NCI-H2196 treated with DMSO at 0.1 percent for 48 hours (cell line): ENCODE measurements around the gene LIN28A.
"Not testable (repeated sequence)": the region's sequence is repeated elsewhere in the genome, so short reads cannot be mapped to it uniquely, and the experiment has no call there.

Source experiments
- DNase-seq: peaks from one replicate; lab custom pipeline; 2025; ENCODE audit not compliant: unreplicated experiment; lab: John Stamatoyannopoulos, UW

LIN28A gene, protein sequence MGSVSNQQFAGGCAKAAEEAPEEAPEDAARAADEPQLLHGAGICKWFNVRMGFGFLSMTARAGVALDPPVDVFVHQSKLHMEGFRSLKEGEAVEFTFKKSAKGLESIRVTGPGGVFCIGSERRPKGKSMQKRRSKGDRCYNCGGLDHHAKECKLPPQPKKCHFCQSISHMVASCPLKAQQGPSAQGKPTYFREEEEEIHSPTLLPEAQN

DNA sequence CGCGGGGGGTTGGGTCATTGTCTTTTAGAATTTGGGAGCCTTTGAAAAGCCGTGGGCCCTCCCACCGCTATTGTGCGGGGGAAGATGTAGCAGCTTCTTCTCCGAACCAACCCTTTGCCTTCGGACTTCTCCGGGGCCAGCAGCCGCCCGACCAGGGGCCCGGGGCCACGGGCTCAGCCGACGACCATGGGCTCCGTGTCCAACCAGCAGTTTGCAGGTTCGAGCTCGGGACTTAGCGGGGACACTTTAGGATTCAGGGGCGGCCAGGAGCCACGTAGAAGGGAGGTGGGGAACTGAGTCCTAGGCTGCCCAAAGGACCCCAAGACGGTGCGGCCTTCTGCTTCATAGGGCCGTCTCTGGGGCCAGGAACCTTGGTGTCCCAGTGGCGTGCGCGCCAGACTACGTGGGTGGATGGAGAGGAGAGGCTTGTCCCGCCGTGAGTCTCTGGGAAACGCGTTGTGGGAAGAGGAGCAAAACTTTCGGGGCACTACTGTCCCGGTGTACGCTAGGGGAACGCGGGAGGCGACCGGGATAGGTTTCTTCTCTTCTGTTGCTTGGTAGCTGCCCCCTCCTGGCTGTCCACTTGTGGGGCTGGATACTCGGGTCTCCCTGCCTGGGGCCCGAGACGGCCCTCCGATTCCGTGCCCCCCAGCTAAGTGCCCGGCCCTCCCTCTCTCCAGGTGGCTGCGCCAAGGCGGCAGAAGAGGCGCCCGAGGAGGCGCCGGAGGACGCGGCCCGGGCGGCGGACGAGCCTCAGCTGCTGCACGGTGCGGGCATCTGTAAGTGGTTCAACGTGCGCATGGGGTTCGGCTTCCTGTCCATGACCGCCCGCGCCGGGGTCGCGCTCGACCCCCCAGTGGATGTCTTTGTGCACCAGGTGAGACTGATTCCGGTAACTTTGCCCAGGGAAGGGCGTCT is at the start of gene LIN28A:
Gene LIN28A (plus strand): TSS at position 112 of the 918 bp plus-strand sequence. CDS start 75 bp downstream, at position 187.
- no peak for DNase-seq

DNA sequence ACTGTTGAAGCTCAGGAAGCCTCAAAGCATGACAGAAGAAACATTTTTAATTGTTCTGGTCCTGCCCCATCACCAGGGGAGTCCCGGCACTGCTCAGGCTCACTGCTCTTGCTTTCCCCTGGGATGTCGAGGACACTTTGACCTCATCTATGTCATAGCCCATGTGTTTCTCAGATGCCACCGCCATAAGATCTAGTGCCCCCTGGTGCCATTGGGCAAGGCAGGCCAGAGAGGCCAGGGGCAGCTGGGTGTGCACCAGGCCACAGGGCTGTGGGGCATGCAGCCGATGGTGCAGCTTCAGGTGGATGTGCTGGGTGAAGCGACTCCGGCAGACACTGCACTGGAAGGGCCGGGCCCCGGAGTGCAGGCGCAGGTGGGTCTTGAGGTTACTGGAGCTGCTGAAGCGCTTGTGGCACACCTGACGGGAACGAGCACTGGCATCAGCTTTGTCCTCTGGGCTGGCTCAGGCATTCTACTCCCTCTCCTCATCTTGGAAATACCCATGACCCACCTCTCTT is 49.0 kb upstream of the LIN28A start:
- DNase-seq, result no peak

DNA sequence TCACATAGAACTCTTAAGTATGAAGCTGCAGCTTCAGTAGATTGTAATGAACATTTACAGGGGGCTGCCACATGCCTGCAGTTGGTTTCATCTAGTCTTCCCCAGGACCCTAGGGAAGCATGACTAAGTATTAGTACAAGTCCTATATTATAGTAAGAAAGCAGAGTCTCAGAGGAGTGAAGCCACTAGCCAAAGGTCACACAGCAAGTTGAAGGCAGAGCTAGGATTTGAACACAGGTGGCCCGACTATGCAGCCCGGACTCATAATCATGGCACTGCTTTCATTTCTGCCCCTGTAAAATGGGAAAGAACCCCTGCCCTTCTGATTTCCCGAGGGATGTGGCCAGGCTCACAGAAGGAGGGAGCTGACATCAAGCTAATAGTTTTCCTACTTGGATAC is 48.3 kb upstream of the LIN28A start:
- DNase-seq, result no peak

DNA sequence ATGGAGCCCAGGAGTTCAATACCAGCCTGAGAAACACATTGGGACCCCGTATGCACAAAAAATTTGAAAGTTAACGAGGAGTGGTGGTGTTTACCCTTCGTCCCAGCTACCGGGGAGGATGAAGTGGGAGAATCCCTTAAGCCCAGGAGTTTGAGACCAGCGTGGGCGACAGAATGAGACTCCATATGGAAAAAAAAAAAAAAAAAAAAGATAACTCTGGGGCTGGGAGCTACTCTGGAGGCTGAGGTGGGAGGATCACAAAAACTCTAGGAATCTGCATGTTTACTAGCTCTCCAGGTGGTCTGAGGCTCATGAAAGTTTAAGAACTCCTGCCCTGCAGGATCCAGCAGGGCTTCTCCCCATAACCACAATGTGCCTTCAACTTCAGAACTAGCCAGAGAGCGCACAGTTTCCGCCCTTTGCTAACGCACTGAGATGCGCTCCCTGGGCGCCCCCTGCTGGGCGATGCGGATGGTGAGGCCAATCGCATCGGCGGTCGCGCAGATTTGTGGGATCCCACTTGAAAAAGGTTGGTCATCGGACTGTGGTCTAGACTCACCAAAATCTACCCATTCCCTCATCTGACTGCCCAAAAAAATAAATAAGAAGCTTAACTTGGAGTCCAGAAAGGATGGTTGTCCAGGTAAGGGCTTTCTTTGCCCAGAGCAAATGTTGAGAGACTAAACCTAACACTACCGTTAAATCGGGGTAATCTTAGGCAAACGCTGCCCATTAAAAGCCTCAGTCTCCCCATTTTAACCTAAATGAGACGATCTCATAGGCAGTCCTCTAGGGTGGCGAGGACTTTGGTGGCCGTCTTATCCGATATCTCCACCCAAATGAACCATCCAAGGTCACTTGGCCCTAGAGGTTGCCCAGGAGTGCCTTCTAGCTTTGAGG is 46.8 kb upstream of the LIN28A start:
- no peak for DNase-seq

DNA sequence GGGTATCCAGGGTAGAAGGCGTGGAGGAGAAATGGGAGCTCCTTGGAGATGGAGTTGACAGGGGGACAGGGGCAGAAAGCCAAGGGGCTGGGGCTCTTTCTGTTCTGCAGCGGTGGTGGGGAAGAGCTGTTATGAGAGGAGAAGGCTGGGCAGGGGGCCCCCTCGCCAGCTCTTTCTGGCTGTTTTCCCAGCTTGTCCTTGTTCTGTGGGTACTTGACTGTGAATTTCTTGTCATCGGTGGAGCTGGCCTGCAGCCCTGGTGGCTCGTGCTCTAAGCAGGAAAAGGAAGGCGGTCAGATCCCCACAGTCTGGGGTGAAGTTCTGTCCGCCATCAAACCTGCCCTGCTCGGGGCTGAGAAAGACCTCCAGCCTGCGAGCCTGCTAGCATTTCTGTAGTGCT is 45.7 kb upstream of the LIN28A start:
- no peak for DNase-seq

DNA sequence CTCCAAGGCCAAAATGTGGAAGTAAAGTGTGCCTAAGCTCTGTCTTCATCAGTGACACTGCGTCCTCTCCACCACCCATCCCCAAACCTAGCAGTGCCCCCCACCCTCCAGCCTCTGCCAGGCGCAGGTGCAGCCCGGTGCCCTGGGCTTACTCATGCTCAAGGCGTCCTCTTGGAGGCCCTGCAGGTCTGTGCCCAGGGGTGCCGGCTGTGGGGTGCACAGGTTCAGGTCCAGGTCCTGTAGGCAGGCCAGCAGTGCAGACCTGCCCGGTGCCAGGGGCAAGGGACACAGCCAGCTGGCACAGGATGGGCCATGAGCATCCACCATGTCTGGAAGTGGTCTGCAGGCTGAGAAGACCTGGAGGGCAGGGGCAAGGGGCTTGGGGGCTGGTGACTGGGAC is 43.2 kb upstream of the LIN28A start:
- DNase-seq, result no peak

DNA sequence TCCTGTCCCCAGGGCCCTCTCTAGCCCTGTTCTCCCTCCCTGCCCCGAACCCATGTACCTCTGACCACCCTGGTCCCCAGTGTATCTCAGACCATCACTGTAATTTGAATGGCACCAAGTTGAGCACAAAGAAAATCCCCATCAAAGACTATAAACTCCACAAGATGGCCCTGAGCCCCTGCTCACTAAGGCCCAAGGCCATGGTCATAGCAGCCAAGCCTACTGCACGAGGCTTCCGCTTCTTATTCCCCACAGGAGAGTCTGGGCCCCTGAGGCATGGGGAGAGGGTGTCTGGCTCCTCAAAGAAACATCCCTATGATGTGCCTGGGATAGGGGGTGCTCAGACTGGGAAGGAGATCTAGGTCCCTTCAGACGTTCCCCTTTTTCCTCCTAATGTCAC is 42.6 kb upstream of the LIN28A start:
- DNase-seq, result no peak

DNA sequence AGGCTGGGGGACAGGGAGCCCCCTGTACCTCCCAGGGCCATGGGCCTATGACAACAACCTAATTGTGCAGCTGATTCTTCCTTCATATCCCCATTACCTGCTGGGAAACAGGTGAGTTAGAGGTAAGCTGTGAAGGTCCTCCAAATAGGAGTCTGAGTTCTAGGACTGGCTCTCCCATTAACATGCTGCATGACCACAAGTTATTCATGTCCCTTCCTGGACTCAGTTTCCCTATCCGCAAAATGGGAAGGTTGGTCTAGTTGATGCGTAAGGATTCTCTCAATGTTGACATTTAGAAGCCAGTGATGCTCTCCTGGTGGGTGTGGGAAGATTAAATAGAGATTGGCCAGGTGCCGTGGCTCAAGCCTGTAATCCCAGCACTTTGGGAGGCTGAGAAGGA is 42.1 kb upstream of the LIN28A start:
- DNase-seq, result no peak

DNA sequence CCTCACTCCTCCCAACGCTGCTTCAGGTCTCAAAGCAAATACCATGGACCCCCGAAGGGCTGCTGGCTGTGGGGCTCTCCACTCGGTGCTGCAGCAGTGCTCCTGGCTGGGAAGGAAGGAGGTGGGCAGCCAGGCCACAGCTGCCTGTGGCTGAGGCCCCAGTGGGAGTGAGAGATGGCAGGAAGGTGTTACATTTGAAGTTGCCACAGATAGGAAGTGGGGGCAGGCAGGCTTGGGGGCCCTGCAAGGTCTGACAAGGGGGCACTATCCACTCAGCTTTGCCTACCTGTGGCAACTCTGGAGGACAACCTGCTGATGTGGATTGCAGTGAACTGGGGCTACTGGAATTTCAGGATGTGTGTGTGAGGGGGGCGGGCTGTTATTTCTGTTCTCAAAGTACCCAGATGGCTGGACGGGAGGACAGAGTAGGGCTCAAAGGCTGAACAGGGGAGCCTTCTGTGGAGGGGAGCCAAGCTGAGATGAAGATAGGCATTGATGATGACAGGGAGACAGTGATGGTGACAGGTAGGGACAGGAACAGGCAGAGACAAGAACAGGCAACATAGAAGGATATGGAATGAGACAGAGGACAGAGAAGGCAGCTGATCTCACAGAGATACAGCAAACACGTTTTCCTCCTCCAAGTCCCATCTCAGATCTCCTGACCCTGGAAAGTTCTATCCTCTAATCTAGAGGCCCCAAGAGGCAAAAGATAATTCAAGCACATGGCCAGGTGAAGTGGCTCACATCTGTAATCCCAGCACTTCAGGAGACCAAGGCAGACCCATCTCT is 39.8 kb upstream of the LIN28A start:
- DNase-seq, result no peak

DNA sequence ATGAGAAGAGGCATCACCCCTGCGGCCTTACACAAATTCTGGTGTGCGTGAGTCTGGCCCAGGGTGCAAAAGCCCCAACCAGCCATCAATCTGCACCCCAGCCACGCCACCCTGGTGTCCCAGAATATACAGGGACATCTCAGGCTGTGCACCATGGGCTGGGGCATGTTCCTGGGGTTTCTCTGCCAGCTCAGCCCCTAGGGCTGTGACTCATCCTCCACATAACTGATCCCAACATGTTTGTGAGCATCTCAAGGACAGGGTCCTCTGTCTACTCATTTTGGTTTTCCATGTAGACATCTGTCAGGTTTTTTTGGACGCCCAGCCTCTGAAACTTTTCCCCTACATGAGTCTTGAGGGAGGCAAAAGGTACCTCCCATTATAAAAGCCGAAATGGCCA is 38.6 kb upstream of the LIN28A start:
- no peak for DNase-seq

DNA sequence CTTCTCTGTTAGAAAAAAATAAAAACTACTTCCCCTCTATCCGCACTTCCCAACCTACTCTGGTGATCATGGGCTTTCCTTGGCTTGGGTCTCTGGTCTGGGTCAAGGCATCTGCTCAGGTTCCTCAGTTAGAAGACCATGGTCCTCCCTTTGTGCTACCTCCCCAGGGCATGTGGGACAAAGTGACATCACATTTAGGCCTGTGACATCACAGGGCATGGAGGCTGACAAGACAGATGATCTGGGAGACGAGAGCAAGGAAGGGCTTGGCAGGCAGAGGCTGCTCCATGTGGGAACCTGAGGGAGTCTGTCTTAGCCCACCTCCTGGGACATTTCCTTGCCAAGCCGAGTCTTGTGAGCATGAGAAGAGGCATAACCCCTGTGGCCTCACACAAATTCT is 38.0 kb upstream of the LIN28A start, which contains the start of gene ZNF683:
Gene ZNF683 (minus strand): TSS at position 140 of the 400 bp plus-strand sequence. CDS start 4,179 bp downstream, outside the sequence.
- DNase-seq, result not testable (repeated sequence)

DNA sequence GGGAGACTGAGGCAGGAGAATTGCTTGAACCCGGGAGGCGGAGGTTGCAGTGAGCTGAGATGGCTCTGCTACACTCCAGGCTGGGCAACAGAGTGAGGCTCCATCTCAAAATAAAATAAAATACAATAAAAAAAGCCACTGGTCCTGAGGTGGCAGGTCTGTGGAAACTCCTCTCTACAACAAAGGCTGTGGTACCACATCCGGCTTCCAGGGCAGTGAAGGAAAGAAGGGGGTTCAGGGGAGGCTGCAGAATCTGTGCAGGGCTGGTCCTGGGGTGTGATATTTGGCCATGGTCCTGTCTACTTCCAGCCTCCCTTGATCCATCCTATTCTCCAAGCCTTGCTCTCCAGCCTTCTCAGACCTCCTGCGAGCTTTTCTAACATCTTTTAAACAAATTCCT is 37.3 kb upstream of the LIN28A start:
- DNase-seq, result no peak

DNA sequence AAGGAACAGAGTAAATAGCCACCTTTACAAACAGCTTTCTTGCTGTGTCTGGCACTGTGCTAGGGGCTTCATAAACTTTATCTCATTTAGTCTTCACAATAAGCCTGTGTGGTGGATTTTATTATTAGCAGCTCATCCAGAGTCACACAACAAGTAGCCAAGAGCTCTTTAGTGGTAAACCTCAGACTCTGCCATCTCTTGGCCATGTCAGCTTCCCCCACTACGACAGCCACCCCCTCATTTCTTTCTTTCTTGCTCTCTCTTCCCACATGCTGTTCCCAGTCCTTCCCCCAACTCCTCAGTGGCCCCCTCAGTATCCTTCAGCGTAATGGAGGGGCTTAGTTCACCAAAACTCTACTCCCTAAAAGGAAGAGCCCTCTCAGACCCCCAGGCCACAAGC is 36.8 kb upstream of the LIN28A start:
- DNase-seq, result no peak

DNA sequence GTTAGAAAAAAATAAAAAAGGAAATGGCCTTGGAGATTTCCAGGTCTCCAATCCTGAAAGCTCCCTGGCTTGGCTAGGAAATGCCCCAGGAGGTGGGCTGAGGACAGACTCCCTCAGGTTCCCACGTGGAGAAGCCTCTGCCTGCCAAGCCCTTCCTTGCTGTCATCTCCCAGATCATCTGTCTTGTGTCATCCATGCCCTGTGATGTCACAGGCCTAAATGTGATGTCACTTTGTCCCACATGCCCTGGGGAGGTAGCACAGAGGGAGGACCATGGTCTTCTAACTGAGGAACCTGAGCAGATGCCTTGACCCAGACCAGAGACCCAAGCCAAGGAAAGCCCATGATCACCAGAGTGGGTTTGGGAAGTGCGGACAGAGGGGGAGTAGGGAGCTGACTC is 36.3 kb upstream of the LIN28A start:
- not testable (repeated sequence) for DNase-seq

DNA sequence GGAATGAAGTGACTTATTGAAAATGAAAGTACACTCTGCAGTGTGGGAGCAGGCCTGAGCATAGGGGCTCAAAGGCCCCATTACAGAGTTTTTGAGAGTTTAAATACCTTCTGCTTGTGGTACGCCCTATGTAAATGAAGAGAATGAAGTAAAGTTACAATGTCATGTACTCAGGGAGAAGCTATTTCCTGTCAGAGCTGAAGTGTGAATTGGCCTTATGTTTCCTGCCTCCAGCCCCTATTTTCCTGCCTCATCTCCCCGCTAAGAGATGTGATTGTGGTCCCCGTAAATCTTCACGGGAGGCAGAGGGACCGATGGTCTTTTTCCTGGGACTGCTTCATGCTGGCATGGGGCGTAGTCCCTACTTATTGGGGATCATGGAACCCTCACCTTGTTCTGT is 35.5 kb upstream of the LIN28A start:
- DNase-seq, result no peak

DNA sequence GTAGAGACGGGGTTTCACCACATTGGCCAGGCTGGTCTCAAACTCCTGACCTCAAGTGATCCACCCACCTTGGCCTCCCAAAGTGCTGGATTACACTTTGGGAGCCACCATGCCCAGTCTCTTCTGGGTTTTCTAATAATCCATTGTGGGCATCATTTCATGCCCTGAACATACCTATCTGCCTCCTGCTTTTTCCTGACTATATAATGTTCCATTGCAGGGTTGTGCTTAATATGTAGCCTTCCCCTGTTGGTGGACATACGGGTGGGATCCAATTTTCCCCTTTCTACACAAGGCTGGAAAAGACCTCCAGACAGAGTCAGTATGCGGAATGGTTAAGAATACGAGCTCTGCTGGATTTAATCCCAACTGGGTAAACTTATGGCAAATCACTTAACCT is 34.6 kb upstream of the LIN28A start:
- DNase-seq, result no peak

DNA sequence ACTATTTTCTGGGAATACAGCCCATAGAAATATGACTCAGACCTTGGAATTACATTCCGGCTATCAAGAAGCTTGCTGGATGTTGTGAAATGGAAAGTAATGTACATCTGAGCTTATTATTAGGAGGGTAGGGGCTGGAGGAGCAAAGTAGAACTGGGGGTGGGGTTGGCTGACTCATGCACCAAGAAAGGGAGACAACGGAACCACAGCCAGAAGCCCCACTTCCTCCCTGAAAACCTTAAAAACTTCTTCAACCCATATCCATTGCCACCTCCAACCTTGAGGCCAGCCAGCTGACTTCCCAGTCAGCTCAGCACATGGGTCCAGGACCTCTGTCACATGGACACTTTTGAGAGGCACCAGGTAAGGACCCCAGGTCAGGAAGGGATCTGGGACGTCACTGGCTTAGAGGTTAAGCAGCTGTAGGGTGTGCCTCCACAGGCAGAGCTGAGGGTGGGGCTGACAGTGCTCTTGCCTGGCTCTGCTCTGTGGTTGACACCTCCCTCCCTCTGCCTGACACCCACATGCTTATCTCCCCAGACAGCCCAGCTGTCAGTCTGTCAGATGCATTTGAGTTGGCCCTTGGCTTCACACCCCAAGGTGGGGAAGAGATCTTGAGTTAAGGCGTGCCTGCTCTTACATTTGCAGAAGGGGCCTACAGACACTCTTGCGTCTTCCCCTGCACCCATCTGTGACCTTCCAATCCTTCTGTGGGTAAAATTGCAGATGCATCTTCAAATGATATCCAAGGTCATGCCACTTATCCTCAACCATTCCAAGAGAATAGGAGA is 32.3 kb upstream of the LIN28A start:
- no peak for DNase-seq

DNA sequence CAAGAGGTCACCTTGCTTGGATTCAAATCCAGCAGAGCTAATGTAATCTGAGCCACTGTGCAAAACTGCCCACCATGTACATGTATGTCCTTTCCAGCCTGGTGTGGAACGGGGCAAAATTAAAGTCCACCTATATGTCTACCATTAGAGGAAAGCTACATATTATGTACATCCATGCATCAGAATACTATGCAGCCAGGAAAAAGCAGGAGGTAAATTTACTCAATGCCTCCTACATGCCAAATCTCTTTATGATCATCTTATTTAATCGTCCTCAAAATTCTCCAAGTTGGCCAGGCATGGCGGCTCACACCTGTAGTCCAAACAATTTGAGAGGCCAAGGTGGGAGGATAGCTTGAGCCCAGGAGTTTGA is 31.8 kb upstream of the LIN28A start:
- no peak for DNase-seq

DNA sequence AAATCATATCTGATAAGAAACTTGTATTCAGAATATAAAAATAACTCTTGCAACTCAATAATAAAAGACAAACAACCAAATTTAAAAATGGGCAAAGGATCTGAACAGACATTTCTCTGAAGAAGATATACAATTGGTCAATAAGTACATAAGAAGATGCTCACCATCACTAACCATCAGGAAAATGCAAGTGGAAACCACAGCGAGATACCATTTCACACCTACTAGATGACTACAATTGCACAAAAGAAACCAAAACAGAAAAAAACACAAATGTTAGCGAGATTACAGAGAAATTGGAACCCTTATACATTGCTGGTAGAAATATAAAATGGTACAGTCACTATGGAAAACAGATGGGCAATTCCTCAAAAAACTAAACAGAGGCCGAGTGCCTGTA is 26.5 kb upstream of the LIN28A start:
- DNase-seq, result no peak

DNA sequence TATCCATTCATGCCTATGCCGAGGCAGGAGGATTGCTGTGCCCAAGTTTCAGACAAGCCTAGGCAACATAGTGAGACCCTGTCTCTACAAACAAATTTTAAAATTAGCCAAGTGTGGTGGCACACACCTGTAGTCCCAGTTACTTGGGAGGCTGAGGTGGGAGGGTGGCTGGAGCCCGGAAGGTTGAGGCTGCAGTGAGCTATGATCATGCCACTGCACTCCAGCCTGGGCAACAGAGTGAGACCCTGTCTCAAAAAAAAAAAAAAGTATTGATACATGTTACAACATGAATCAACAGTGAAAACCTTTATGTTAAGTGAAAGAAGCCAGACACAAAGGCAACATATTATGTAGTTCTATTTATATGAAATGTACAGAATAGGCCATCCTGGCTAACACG is 25.6 kb upstream of the LIN28A start:
- not testable (repeated sequence) for DNase-seq
